SK-N-MC (cell line): Measurements from ENCODE around the gene CCDC7.

ENCODE experiments used
- EZH2 ChIP-seq: fragments of 200-600 bp; sonication (generic); IDR thresholded peaks from one replicate; pipeline ENCODE4 v1.6.1; 2017; ENCODE audit warnings: antibody characterized with exemption
- FOXP2 ChIP-seq: optimal IDR thresholded peaks from 2 replicates; pipeline ENCODE3; 2011; ENCODE audit warnings: mild to moderate bottlenecking, moderate library complexity; ENCODE audit not compliant: insufficient read depth; ENCODE audit errors: extremely low read length, control extremely low read depth
- POLR2AphosphoS5 ChIP-seq: IDR thresholded peaks from 2 replicates; pipeline ENCODE4 v1.6.1; 2012; ENCODE audit warnings: mild to moderate bottlenecking, low read depth, low read length, borderline replicate concordance

DNA sequence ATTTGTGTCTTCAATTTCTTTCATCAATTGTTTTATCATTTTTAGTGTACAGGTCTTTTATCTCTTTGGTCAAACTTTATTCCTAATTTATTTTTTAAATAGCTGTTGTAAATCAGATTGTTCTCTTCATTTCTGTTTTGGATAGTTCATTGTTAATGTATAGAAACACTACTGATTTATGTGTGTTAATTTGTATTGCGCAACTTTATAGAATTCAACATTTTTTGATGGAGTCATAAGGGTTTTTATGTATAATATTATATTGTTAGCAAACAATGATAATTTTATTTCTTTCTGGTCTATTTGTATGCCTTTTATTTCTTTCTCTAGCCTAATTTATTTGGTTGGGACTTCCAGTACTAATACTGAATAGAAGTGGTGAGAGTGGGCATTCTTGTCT is 181.2 kb downstream of the CCDC7 start:
- TF ChIP-seq EZH2 (no peak), POLR2AphosphoS5 (no peak), FOXP2 (no peak)
